ENCODE results near the gene CNTN4. TPM values are rescaled to one million over a fixed set of nuclear protein-coding genes. Genes with fewer than 3 reads are reported as not detected.

The CNTN4 gene
- total and polyA plus RNA-seq, 2 of the 8 experiments (the other 6 are each of a cell fraction or from before 2014, with no cell fraction given): 0.41 to 2.2 TPM

- TF ChIP-seq SP2 (IDR thresholded peaks at IDR 0.05; ENCODE audit: low read length) (no peak), BRCA1 (IDR thresholded peaks at IDR 0.05; ENCODE audit: low read depth, low read length) (no peak), RAD21 (IDR thresholded peaks at IDR 0.05 in 1 of 2, conservative IDR thresholded peaks at IDR 0.05 in 1 of 2; ENCODE audit: low read depth in 2 of 2, low read length in 2 of 2) (no peak)
Measured at GRCh38 chr3:2246873-2247648, 148.4 kb downstream of the CNTN4 start (continued).
